Measurements from ENCODE around the gene PCDHGB7. TPM values are rescaled to one million over a fixed set of nuclear protein-coding genes. Genes with fewer than 3 reads are reported as not detected.

The PCDHGB7 gene
- total and polyA plus RNA-seq, 10 of the 15 experiments (the other 5 are each of a cell fraction or from before 2014, with no cell fraction given): 0.27 to 1.3 (median 0.54) TPM; not detected in 2

GRCh38 chr5:141437221-141437620 is 19.7 kb downstream of the PCDHGB7 start:
- in situ Hi-C loops (cut with MboI): no loop called here
- Histone ChIP-seq H3K9ac (ENCODE audit: control insufficient read depth, insufficient read depth, low read length) (no peak overlapping the region), H3K4me2 (ENCODE audit: control insufficient read depth, insufficient read depth) (no peak overlapping the region), H3K36me3 (ENCODE audit: control insufficient read depth in 2 of 2, insufficient read depth in 2 of 2, low read length in 1 of 2) (no peaks in the 10 kb centered on the region), H3K79me2 (ENCODE audit: control insufficient read depth, insufficient read depth, low read length) (no peaks in the 10 kb centered on the region), H2AFZ (ENCODE audit: control insufficient read depth, low read depth, low read length) (no peak overlapping the region), H3K4me3 (no peak overlapping the region), H3K27ac (ENCODE audit: control insufficient read depth, insufficient read depth) (no peak overlapping the region), H3K27me3 (replicated peaks in 1 of 2; ENCODE audit: control insufficient read depth in 2 of 2, insufficient read depth in 2 of 2, low read length in 1 of 2) (no peaks in the 10 kb centered on the region), H3K4me1 (ENCODE audit: control insufficient read depth, insufficient read depth, low read length) (no peaks in the 10 kb centered on the region), H4K20me1 (ENCODE audit: control insufficient read depth, insufficient read depth) (no peaks in the 10 kb centered on the region), H3K9me3 (replicated peaks; ENCODE audit: control insufficient read depth, insufficient read depth, low read length) (no peaks in the 10 kb centered on the region; the same call in 2 of the 3 replicates)
- no TSS peak for BruUV-seq (replicated peaks)
- 80% methylated on average over 2 of the region's 2 CpGs for WGBS (ENCODE audit: insufficient coverage, insufficient replicate concordance, low lambda C conversion rate, missing lambda C conversion rate)
- CTCF ChIA-PET: interaction anchor here (0.6 to 1.9 kb wide), 6 partner anchors 16 to 598 kb away, joined by 3 to 8 read pairs (median 4); partner anchors contain the start of genes PCDHGA10, PCDHGA11 and PCDHGA6
- RAD21 ChIA-PET (ENCODE audit: unreplicated experiment): no interaction called here
- POLR2A ChIA-PET: no interaction called here
- no peak for ATAC-seq
- FAIRE-seq: no peak
- no peak for DNase-seq (ENCODE audit: low read depth, low spot score)
- no peak for TF ChIP-seq YY1 (IDR thresholded peaks at IDR 0.05; ENCODE audit: low read depth, low read length)
- intact Hi-C loops (cut with micrococcal nuclease; ENCODE audit: unreplicated experiment): no loop called here
- SMC1A ChIA-PET (ENCODE audit: uncharacterized antibody, unreplicated experiment): interaction anchor here (1.0 kb wide), 1 partner anchor 121 kb away, joined by 3 read pairs; no protein-coding TSS in a partner anchor

- ChIA-PET CTCF (interaction anchor here (3.0 kb wide), 1 partner anchor 9 kb away, joined by 13 read pairs; the partner anchor contains the start of gene PCDHGA12), RAD21 (ENCODE audit: unreplicated experiment) (interaction anchor here (1.3 to 1.5 kb wide), 2 partner anchors 9 to 124 kb away, joined by 3 read pairs; partner anchors contain the start of gene PCDHGA12), SMC1A (ENCODE audit: uncharacterized antibody, unreplicated experiment) (no interaction called here), POLR2A (no interaction called here)
- H3K79me2 ChIP-seq (ENCODE audit: control insufficient read depth, insufficient read depth, low read length): no peaks in the 10 kb centered on the region
- no TSS peak for BruUV-seq (replicated peaks)
- H3K36me3 ChIP-seq (ENCODE audit: control insufficient read depth in 2 of 2, insufficient read depth in 2 of 2, low read length in 1 of 2): no peaks in the 10 kb centered on the region
- 62% methylated on average over 10 of the region's 10 CpGs for WGBS (ENCODE audit: insufficient coverage, insufficient replicate concordance, low lambda C conversion rate, missing lambda C conversion rate)
- H3K27me3 ChIP-seq (replicated peaks in 1 of 2; ENCODE audit: control insufficient read depth in 2 of 2, insufficient read depth in 2 of 2, low read length in 1 of 2): no peaks in the 10 kb centered on the region
- H3K27ac ChIP-seq (ENCODE audit: control insufficient read depth, insufficient read depth): no peak overlapping the region
- DNase-seq (ENCODE audit: low read depth, low spot score) (no peak), FAIRE-seq (no peak), ATAC-seq (no peak)
- H3K4me1 ChIP-seq (ENCODE audit: control insufficient read depth, insufficient read depth, low read length): no peaks in the 10 kb centered on the region
- H3K9me3 ChIP-seq (replicated peaks; ENCODE audit: control insufficient read depth, insufficient read depth, low read length): no peaks in the 10 kb centered on the region; the same call in 2 of the 3 replicates
- in situ Hi-C loops (cut with MboI): no loop called here
- H4K20me1 ChIP-seq (ENCODE audit: control insufficient read depth, insufficient read depth): no peaks in the 10 kb centered on the region
- H3K9ac ChIP-seq (ENCODE audit: control insufficient read depth, insufficient read depth, low read length): no peak overlapping the region
- H3K4me3 ChIP-seq: no peak overlapping the region
- no peak overlapping the region for H2AFZ ChIP-seq (ENCODE audit: control insufficient read depth, low read depth, low read length)
- intact Hi-C loops (cut with micrococcal nuclease; ENCODE audit: unreplicated experiment): no loop called here
- no peak overlapping the region for H3K4me2 ChIP-seq (ENCODE audit: control insufficient read depth, insufficient read depth)
- TF ChIP-seq KLF5 (IDR thresholded peaks at IDR 0.05; ENCODE audit: partially characterized antibody): no peak
- no peak for TF ChIP-seq CHD2 (IDR thresholded peaks at IDR 0.05; ENCODE audit: borderline replicate concordance, low read depth, low read length)
- TF ChIP-seq TAF1 (IDR thresholded peaks at IDR 0.05; ENCODE audit: borderline replicate concordance, low read depth, low read length): no peak
- TF ChIP-seq TCF7 (IDR thresholded peaks at IDR 0.05; ENCODE audit: borderline replicate concordance): no peak
- TF ChIP-seq PKNOX1 (IDR thresholded peaks at IDR 0.05): no peak
- TF ChIP-seq SMARCA5 (IDR thresholded peaks at IDR 0.05): no peak
- TF ChIP-seq ESRRA (IDR thresholded peaks at IDR 0.05; ENCODE audit: low read length): no peak
- no peak for TF ChIP-seq STAT3 (IDR thresholded peaks at IDR 0.05; ENCODE audit: low read depth, low read length)
- no peak for TF ChIP-seq ZBED1 (IDR thresholded peaks at IDR 0.05; ENCODE audit: borderline replicate concordance)
- no peak for TF ChIP-seq ZNF24 (IDR thresholded peaks at IDR 0.05)
- TF ChIP-seq CREM (IDR thresholded peaks at IDR 0.05; ENCODE audit: low read depth): no peak
- no peak for TF ChIP-seq CBX5 (IDR thresholded peaks at IDR 0.05; ENCODE audit: low read depth)
- no peak for TF ChIP-seq POLR2AphosphoS2 (IDR thresholded peaks at IDR 0.05; ENCODE audit: low read depth, low read length)
- no peak for TF ChIP-seq ELK1 (IDR thresholded peaks at IDR 0.05; ENCODE audit: low read depth, low read length)
- no peak for TF ChIP-seq NFYB (IDR thresholded peaks at IDR 0.05; ENCODE audit: insufficient read depth, low read depth, low read length)
- no peak for TF ChIP-seq MEF2A (IDR thresholded peaks at IDR 0.05; ENCODE audit: insufficient read depth, low read depth, low read length)
Observed at GRCh38 chr5:141439411-141440141, 22.1 kb downstream of the PCDHGB7 start.
